Body of pancreas (tissue), 4 donors: Measurements from ENCODE around the gene OR2V1.
A peak's percentile ranks its signal among the peaks of the same experiment; 100 is the strongest.

ENCODE experiments used
- POLR2A ChIP-seq, 3 donors: fragments of 450-650 bp; IDR thresholded peaks; one replicate each; pipeline ENCODE4 v1.6.1; 2016; ENCODE audit warnings: antibody characterized with exemption in 3 of 3, mild to moderate bottlenecking in 2 of 3
- TF ChIP-seq, protein P1 (sequence below), 7 experiments: fragments of 450-650 bp in 4 of 7; fragments of 200-600 bp in 3 of 7; sonication (generic) in 3 of 7; IDR thresholded peaks; one replicate each; pipeline ENCODE4 v1.5.1; 2016 to 2019; ENCODE audit warnings: antibody characterized with exemption in 7 of 7

DNA sequence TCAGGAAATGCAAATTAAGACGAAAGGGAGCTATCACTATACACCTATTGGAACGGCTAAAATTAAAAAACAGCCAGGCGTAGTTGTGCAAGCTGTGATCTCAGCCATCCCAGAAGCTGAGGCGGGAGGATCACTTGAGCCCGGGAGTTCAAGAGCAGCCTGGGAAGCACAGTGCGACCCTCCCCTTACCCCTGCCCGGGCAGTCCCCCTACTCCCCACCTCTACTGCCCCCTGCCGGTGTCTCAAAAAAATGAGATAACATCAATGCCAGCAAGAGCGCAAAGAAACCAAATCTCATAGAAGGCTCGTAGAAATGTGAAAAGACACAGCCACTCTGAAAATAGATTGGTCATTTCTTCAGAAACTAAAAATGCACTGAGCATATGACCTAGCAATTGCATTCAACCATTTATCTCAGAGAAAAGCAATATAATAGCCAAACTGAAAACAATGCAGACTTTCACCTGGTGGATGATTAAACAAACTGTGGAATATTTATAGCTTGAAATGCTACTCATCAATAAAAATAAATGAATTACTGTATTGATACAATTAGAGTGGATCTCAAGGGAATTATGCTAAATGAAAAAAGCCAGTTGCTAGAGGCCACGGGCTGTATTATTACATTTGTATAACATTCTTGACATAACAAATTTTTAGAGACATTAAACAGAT is 37.0 kb upstream of the OR2V1 start:
- TF ChIP-seq, protein P1, sequence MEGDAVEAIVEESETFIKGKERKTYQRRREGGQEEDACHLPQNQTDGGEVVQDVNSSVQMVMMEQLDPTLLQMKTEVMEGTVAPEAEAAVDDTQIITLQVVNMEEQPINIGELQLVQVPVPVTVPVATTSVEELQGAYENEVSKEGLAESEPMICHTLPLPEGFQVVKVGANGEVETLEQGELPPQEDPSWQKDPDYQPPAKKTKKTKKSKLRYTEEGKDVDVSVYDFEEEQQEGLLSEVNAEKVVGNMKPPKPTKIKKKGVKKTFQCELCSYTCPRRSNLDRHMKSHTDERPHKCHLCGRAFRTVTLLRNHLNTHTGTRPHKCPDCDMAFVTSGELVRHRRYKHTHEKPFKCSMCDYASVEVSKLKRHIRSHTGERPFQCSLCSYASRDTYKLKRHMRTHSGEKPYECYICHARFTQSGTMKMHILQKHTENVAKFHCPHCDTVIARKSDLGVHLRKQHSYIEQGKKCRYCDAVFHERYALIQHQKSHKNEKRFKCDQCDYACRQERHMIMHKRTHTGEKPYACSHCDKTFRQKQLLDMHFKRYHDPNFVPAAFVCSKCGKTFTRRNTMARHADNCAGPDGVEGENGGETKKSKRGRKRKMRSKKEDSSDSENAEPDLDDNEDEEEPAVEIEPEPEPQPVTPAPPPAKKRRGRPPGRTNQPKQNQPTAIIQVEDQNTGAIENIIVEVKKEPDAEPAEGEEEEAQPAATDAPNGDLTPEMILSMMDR (IDR thresholded peaks at IDR 0.05), result peak in 3 of 7 experiments; percentile 15 to 24 (median 22)
- TF ChIP-seq POLR2A (IDR thresholded peaks at IDR 0.05), result no peak
